Activated CD8-positive, alpha-beta memory T cell treated with anti-CD3 and anti-CD28 coated beads for 24 hours (primary cell): Measurements from ENCODE around the gene MARCHF2.
"Not testable (repeated sequence)": the region's sequence is repeated elsewhere in the genome, so short reads cannot be mapped to it uniquely, and the experiment has no call there.

Experiments used
- DNase-seq: peaks from one replicate; pipeline ENCODE4 v3.0.0-alpha.2; 2020

Gene MARCHF2, protein sequence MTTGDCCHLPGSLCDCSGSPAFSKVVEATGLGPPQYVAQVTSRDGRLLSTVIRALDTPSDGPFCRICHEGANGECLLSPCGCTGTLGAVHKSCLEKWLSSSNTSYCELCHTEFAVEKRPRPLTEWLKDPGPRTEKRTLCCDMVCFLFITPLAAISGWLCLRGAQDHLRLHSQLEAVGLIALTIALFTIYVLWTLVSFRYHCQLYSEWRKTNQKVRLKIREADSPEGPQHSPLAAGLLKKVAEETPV

DNA sequence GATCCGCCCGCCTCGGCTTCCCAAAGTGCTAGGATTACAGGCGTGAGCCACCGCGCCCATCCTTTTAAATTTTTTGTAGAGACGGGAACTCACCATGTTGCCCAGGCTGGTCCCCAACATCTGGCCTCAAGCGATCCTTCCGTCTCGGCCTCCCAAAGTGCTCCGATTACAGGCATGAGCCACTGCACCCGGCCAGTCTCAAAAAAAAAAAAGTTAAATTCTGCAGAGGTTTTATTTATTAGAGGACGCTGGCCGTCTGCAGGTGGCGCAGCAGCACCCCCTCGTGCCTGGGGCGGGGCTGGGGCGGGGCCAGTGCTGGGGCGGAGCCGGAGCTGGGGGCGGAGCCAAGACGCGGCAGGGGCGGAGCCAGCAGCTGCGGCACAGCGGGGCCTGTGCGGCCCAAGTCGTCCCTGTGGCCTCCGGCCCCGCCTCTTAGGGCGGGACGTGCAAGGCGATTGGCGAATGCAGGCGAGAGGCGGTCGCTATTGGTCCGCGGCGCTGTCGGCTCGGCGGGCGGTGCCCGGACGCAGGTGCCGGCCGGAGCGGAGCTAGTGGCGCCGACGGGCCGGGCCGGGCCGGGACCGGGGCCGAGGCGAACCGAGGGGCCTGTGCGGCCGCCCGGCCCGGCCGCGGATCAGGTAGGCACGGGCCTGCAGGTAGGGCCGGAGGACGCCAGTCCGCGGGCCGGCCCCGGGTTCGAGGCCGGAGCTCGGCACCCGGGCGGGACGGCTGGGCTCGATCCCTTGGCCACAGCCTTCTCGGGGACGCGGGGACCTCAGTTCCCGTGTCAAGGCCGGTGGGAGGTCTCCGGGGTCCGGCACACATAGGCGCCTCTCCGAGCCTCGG is at the start of gene MARCHF2:
Gene MARCHF2 (plus strand): TSS at position 523 of the 846 bp plus-strand sequence. CDS start 8,536 bp downstream, outside the sequence.
- DNase-seq = peak; percentile 99

DNA sequence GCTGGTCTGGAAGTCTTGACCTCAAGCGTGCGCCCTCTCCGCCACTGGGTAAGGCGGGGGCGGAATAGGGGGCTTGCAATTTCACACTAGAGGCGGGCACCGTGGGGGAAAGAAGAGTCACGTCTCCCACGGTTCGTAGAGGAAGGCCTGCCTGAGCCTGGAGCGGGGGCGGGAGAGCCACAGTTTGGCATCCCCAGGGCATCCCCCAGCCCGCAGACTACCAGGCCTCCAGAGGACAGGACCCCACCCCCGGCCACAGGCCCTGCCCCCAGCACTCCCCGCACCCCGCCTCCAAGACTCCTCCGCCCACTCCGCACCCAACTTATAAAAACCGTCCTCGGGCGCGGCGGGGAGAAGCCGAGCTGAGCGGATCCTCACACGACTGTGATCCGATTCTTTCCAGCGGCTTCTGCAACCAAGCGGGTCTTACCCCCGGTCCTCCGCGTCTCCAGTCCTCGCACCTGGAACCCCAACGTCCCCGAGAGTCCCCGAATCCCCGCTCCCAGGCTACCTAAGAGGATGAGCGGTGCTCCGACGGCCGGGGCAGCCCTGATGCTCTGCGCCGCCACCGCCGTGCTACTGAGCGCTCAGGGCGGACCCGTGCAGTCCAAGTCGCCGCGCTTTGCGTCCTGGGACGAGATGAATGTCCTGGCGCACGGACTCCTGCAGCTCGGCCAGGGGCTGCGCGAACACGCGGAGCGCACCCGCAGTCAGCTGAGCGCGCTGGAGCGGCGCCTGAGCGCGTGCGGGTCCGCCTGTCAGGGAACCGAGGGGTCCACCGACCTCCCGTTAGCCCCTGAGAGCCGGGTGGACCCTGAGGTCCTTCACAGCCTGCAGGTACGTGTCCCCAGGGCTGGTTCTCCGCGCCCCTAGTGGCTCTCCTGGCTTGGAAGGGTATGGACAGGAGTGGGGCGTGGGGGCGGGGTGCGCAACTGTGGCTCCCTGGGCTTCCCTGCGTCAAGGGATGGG is 49.0 kb upstream of the MARCHF2 start, which contains the start of gene ANGPTL4:
Gene ANGPTL4 (plus strand): TSS at position 353 of the 969 bp plus-strand sequence. CDS start 167 bp downstream, at position 520.
- peak; percentile 79 for DNase-seq

DNA sequence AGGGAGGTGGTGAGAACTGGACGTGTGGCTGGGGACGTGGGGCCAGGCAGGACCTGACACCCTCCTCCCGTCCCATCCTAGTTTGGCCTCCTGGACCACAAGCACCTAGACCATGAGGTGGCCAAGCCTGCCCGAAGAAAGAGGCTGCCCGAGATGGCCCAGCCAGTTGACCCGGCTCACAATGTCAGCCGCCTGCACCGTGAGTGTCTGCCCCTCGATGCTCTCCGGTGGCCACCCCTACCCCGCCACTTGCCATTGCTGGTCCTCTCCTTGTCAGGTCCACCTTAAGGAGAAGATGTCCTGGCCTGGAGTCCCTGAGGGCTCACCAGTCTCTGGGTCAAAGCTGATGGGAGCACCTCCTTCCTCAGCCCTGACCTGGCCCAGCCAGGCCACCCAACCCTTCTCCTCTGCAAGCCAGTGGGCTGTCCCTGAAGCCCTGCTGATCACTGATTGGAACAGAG is 47.0 kb upstream of the MARCHF2 start:
- DNase-seq = no peak

DNA sequence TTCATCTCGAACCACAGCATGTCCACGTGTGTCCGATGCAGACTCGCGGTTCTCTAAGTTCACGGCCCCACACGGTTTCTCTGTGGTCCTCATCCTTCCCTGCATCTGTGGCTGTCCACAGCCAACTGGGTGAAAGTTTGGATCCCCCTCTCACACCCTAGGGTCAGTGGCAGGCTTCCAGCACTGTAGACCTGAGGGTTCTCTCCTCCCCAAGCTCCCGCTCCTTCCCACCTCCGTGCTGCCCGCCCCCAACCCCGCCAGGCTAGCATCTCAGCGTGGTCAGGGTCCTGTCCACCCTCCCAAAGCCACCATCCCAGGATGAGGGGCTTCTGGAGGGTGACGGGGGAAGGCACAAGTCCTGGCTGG is 46.2 kb upstream of the MARCHF2 start:
- no peak for DNase-seq

DNA sequence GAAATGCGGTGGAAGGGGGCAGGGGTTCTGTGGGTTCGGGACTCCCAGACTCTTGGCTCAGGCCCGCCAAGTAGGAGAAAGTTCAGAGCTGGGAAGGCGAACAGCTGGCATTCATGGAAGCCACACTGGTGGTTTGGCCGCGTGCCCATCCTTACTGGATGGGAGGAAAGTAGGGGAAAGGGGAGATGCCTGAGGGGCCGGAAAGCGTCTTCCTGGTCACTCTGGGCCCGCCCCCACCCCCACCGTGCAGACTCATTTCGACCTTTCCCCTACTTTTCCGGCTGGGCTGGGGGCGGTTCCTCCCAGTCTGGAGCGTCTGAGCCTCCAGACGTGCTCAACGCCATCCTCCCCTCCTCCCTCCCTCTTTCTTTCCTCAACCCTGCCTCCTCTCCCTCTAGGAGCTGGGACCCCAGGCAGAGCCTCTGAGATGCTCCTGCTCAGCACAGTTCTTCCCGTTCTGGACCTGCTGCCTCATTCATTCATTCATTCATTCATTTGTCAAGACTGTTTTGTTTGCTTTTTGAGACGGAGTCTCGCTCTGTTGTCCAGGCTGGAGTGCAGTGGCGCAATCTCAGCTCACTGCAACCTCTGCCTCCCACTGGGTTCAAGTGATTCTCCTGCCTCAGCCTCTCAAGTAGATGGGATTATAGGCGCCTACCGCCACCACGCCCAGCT is 45.6 kb upstream of the MARCHF2 start:
- no peak for DNase-seq

DNA sequence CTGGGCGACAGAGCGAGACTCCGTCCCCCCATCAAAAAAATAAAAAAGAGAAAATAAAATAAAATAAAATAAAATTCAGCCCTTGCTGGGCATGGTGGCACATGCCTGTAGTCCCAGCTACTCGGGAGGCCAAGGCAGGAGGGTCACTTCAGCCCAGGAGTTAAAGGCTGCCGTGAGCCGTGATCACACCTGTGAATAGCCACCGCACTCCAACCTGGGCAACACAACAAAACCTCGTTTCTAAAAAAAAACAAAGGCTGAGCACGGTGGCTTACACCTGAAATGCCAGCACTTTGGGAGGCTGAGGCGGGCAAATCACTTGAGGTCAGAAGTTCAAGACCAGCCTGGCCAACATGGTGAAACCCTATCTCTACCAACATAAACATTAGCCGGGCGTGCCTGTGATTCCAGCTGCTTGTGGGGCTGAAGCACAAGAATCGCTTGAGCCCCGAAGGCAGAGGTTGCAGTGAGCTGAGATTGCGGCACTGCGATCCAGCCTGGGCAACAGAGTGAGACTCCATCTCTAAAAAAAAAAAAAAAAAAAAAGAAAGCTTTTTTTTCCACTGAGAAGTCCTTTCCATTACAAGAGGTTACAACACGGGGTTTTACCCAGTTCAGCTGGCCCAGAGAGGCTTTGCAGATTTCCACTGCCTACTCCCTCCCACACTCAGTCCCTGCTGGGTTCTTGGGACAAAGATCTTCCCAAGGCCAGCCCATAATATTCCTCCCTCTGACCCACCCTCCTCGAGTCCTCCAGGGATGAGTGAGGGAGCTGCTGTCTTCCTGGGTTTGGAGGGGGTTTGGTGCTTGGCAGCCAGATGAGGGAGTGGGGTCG is 42.7 kb upstream of the MARCHF2 start:
- DNase-seq = no peak

DNA sequence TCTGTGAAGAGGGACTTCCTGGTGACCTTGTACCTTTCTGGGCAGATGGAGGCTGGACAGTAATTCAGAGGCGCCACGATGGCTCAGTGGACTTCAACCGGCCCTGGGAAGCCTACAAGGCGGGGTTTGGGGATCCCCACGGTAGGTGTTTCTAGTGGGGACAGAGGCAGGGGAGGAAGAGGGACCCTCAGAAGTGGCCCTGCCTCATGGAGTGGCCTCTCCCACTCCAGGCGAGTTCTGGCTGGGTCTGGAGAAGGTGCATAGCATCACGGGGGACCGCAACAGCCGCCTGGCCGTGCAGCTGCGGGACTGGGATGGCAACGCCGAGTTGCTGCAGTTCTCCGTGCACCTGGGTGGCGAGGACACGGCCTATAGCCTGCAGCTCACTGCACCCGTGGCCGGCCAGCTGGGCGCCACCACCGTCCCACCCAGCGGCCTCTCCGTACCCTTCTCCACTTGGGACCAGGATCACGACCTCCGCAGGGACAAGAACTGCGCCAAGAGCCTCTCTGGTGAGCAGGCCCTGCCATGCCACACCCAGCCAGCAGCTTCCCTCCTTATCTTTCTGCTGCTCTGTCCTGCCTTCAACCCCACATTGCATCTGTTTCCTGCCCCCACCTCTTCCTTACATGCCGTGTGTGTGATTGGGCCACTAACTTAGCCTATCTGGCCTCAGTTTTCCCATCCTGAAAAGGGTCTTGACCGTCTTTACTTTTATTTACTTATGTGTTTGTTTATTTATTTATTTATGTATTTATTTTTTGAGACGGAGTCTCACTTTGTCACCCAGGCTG is 41.9 kb upstream of the MARCHF2 start:
- no peak for DNase-seq

DNA sequence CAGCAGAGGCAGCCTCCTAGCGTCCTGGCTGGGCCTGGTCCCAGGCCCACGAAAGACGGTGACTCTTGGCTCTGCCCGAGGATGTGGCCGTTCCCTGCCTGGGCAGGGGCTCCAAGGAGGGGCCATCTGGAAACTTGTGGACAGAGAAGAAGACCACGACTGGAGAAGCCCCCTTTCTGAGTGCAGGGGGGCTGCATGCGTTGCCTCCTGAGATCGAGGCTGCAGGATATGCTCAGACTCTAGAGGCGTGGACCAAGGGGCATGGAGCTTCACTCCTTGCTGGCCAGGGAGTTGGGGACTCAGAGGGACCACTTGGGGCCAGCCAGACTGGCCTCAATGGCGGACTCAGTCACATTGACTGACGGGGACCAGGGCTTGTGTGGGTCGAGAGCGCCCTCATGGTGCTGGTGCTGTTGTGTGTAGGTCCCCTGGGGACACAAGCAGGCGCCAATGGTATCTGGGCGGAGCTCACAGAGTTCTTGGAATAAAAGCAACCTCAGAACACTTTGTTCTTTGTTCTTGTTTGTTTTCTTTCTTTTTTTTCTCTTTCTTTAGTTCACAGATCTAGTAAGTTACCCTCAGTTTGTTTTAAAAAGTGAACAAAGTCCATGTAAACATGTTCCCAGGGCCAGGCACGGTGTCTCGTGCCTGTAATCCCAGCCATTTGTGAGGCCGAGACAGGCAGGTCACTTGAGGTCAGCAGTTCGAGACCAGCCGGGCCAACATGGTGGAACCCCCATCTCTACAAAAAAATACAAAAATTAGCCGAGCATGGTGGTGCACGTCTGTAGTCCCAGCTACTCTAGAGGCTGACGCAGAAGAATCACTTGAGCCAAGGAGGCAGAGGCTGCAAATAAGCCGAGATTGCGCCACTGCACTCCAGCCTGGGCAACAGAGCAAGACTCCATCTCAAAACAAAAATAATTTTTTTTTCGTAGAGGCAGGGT is 39.0 kb upstream of the MARCHF2 start:
- DNase-seq = no peak

DNA sequence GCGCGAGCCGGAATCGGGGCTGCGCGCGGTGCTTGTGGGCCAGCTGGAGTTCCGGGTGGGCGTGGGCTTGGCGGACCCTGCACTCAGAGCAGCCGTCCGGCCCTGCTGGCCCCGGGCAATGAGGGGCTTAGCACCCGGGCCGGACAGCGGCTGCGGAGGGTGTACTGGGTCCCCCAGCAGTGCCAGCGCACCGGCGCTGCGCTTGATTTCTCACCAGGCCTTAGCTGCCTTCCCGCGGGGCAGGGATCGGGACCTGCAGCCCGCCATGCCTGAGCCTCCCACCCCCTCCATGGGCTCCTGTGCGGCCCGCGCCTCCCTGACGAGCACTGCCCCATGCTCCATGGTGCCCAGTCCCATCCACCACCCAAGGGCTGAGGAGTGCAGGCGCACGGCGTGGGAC is 37.3 kb upstream of the MARCHF2 start:
- DNase-seq = not testable (repeated sequence)

DNA sequence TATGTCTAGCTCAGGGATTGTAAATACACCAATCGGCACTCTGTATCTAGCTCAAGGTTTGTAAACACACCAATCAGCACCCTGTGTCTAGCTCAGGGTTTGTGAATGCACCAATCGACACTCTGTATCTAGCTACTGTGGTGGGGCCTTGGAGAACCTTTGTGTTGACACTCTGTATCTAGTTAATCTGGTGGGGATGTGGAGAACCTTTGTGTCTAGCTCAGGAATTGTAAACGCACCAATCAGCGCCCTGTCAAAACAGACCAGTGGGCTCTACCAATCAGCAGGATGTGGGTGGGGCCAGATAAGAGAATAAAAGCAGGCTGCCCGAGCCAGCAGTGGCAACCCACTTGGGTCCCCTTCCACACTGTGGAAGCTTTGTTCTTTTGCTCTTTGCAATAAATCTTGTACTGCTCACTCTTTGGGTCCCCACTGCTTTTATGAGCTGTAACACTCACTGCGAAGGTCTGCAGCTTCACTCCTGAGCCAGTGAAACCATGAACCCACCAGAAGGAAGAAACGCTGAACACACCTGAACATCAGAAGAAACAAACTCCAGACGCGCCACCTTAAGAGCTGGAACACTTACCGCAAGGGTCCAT is 36.6 kb upstream of the MARCHF2 start:
- DNase-seq = not testable (repeated sequence)

DNA sequence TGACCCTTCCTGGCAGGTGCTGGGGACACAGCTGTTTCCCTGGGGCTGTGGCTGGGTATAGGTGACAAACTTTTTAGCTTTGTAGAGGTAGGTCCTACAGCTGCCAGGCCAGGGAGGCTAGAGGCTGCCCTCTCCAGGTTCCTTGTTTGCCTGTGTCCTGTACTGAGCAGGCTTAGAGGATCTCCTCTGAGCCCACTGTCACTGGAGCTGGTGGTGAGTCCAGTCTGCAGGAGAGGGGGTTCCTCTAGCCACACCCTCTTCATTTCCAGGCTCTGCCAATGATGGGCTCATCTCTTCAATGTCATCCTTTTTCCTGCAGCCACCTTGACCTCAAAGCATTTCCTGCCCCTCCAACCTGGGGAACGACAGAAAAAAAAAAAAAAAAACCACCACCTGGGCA is 35.5 kb upstream of the MARCHF2 start:
- no peak for DNase-seq

DNA sequence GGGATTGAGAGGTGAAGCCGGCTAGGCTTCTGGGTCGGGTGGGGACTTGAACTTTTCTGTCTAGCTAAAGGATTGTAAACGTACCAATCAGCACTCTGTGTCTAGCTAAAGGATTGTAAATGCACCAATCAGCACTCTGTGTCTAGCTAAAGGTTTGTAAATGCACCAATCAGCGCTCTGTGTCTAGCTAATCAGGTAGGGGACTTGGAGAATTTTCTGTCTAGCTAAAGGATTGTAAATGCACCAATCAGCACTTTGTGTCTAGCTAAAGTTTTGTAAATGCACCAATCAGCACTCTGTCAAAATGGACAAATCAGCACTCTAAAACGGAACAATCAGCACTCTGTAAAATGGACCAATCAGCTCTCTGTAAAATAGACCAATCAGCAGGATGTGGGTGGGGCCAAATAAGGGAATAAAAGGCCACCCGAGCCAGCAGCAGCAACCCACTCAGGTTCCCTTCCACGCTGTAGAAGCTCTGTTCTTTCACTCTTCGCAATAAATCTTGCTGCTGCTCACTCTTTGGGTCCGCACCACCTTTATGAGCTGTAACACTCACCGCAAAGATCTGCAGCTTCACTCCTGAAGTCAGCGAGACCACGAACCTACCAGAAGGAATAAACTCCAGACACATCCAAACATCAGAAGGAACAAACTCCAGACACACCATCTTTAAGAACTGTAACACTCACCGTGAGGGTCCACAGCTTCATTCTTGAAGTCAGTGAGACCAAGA is 33.8 kb upstream of the MARCHF2 start:
- not testable (repeated sequence) for DNase-seq

DNA sequence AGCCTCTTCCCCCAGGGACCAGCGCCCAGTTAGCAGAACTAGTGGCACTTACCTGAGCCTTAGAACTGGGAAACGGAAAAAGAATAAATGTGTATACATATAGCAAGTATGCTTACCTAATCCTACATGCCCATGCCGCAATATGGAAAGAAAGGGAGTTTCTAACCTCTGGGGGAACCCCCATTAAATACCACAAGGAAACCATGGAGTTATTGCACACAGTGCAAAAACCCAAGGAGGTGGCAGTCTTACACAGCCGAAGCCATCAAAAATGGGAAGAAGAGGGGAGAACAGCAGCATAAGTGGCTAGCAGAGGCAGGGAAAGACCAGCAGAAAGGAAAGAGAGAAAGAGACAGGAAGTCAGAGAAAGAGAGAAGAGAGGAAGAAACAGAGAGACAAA is 28.5 kb upstream of the MARCHF2 start:
- not testable (repeated sequence) for DNase-seq

DNA sequence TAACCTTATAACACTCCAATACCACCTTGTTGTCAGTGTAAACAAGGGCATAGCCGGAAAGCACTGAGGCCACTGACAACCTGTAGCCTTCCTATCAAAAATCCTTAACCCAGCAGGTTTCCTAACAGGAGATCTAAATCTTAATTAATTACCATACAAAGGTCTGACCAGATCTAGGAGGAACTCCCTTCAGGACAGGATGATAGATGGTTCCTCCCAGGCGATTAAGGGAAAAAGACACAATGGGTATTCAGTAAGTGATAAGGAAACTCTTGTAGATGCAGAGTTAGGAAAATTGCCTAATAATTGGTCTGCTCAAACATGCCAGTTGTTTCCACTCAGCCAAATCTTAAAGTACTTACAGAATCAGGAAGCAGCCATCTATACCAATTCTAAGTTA is 28.0 kb upstream of the MARCHF2 start:
- DNase-seq = not testable (repeated sequence)

DNA sequence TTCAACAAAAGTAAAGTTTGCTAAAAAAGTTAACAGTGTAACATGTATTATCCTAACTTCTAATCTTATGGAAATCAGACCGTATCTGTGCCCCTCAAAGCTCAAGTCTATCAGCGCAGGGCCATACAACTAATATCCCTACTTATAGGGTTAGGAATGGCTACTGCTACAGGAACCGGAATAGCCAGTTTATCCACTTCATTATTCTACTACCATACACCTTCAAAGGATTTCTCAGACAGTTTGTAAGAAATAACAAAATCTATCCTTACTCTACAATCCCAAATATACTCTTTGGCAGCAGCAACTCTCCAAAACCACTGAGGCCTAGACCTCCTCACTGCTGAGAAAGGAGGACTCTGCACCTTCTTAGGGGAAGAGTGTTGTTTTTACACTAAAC is 27.5 kb upstream of the MARCHF2 start:
- not testable (repeated sequence) for DNase-seq

DNA sequence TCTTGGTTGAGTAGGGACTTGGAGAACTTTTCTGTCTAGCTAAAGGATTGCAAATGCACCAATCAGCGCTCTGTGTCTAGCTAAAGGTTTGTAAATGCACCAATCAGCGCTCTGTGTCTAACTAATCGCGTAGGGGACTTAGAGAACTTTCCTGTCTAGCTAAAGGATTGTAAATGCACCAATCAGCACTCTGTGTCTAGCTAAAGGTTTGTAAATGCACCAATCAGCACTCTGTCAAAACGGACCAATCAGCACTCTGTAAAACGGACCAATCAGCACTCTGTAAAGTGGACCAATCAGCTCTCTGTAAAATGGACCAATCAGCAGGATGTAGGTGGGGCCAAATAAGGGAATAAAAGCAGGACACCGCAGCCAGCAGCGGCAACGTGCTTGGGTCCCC is 26.7 kb upstream of the MARCHF2 start:
- not testable (repeated sequence) for DNase-seq

DNA sequence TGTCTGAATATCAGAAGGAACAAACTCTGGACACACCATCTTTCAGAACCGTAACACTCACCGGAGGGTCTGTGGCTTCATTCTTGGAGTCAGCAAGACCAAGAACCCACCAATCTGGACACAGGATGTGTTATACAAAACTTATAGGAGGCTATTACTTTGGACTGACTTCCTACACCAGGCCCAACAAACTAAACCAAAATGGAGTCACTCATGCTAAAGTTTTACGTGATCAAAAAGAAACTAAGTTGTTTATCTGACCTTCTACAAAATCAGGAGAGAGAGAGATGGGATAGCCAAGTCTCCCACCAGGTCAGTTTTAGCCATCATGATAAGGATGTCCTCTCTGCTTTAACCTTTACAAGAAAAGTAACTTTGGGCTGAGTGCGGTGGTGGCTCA is 26.1 kb upstream of the MARCHF2 start:
- no peak for DNase-seq
